ENCODE measurements around the gene EEF1AKMT3. TPM values are rescaled to one million over a fixed set of nuclear protein-coding genes. Genes with fewer than 3 reads are reported as not detected.

Gene EEF1AKMT3
- polyA plus RNA-seq, 1 experiment, result 7.6 TPM

- Histone ChIP-seq H3K4me3 (ENCODE audit: low read depth, low read length) (no peak overlapping the region), H3K27me3 (ENCODE audit: control insufficient read depth, insufficient read depth, low read length) (no peaks in the 10 kb centered on the region), H3K27ac (ENCODE audit: low read depth, low read length) (no peak overlapping the region), H3K9me3 (ENCODE audit: control insufficient read depth, insufficient read depth, low read length) (no peaks in the 10 kb centered on the region)
- TF ChIP-seq CTCF (IDR thresholded peaks at IDR 0.05; ENCODE audit: low read depth, low read length), result no peak
- DNase-seq (ENCODE audit: low read depth, low spot score), result no peak
- CTCF ChIA-PET, result interaction anchor here (2.0 to 2.5 kb wide), 3 partner anchors 11 to 93 kb away, joined by 6 to 17 read pairs (median 8); no protein-coding TSS in a partner anchor
- POLR2A ChIA-PET, result interaction anchor here (1.2 kb wide), 1 partner anchor 83 kb away, joined by 4 read pairs; no protein-coding TSS in a partner anchor
These were observed 40.9 kb downstream of the EEF1AKMT3 start for GRCh38 chr12:57813111-57813970.

- no peak overlapping the region for H3K4me3 ChIP-seq (ENCODE audit: low read depth, low read length)
- DNase-seq (ENCODE audit: low read depth, low spot score), result no peak
- no peaks in the 10 kb centered on the region for H3K27me3 ChIP-seq (ENCODE audit: control insufficient read depth, insufficient read depth, low read length)
- no peaks in the 10 kb centered on the region for H3K9me3 ChIP-seq (ENCODE audit: control insufficient read depth, insufficient read depth, low read length)
- CTCF ChIA-PET, result interaction anchor here (2.0 to 2.1 kb wide), 2 partner anchors 91 to 92 kb away, joined by 6 to 8 read pairs; no protein-coding TSS in a partner anchor
- 0 out of 2 replicates have a peak, but pooled peaks have one; percentile 4 for TF ChIP-seq CTCF (IDR thresholded peaks at IDR 0.05; ENCODE audit: low read depth, low read length)
- no peak overlapping the region for H3K27ac ChIP-seq (ENCODE audit: low read depth, low read length)
- POLR2A ChIA-PET, result interaction anchor here (1.2 kb wide), 1 partner anchor 83 kb away, joined by 4 read pairs; no protein-coding TSS in a partner anchor
These were observed 41.8 kb downstream of the EEF1AKMT3 start for GRCh38 chr12:57813971-57814772.

DNA sequence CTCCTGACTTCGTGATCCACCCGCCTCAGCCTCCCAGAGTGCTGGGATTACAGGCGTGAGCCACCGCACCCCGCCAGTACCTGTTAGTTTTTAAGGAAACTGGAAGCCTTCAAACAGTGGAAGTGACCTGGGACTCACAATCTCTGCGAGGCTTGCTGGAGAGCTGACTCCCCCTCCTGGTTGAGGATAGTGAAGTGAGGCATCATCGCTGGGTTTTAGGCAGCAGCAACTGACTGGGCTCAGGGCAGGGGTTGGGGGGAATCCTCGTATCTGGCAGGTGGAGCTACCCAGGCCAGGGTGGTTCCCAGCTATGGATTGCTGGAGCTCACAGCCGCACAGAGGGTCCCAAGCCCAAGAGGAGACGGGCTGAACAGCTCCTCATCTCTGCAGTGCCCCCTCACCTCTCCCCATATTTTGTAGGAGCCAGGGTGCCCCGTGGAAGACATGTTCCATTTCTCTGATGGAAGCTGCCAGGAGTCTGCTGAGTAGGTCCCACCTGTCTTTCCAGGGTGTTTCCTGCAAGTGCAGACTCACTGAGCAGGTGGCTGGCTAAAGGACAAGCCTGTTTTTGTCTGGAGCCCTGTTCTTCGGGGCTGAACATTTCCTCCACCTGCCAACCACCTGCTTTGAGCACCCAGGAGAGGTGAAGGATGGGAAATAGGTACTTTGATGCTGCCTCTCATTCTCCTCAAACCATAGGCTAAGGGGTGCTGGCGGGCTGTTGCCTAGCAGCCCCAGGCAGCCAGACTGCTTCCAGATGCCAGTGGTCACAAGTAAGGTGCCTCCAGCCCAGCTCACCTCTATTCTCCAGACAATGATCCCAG is 43.0 kb downstream of the EEF1AKMT3 start:
- Histone ChIP-seq H3K4me3 (ENCODE audit: low read depth, low read length) (no peak overlapping the region), H3K27me3 (ENCODE audit: control insufficient read depth, insufficient read depth, low read length) (no peaks in the 10 kb centered on the region), H3K27ac (ENCODE audit: low read depth, low read length) (no peak overlapping the region), H3K9me3 (ENCODE audit: control insufficient read depth, insufficient read depth, low read length) (no peaks in the 10 kb centered on the region)
- DNase-seq (ENCODE audit: low read depth, low spot score), result no peak
- peak; percentile 21; the same call in 1 of the 2 replicates for TF ChIP-seq CTCF (IDR thresholded peaks at IDR 0.05; ENCODE audit: low read depth, low read length)
- ChIA-PET POLR2A (interaction anchor here (0.8 kb wide), 1 partner anchor 50 kb away, joined by 3 read pairs; no protein-coding TSS in a partner anchor), CTCF (interaction anchor here (0.7 to 1.7 kb wide), 4 partner anchors 19 to 89 kb away, joined by 3 to 14 read pairs (median 3); partner anchors contain the start of gene TSFM)

- POLR2A ChIA-PET, result interaction anchor here (0.8 to 1.2 kb wide), 3 partner anchors 9 to 49 kb away, joined by 3 read pairs; no protein-coding TSS in a partner anchor
- Histone ChIP-seq H3K27me3 (ENCODE audit: control insufficient read depth, insufficient read depth, low read length) (no peaks in the 10 kb centered on the region), H3K9me3 (ENCODE audit: control insufficient read depth, insufficient read depth, low read length) (no peaks in the 10 kb centered on the region), H3K4me3 (ENCODE audit: low read depth, low read length) (no peak overlapping the region), H3K27ac (ENCODE audit: low read depth, low read length) (no peak overlapping the region)
- no peak for DNase-seq (ENCODE audit: low read depth, low spot score)
- no peak for TF ChIP-seq CTCF (IDR thresholded peaks at IDR 0.05; ENCODE audit: low read depth, low read length)
- CTCF ChIA-PET, result interaction anchor here (1.0 to 4.0 kb wide), 3 partner anchors 13 to 88 kb away, joined by 3 to 22 read pairs (median 14); no protein-coding TSS in a partner anchor
These were observed 43.8 kb downstream of the EEF1AKMT3 start for GRCh38 chr12:57816001-57816854.
